HG02852 (cell line): Measurements from ENCODE around the gene ATP8A1.
"Not testable (repeated sequence)": the region's sequence is repeated elsewhere in the genome, so short reads cannot be mapped to it uniquely, and the experiment has no call there.

ENCODE experiments used
- ATAC-seq: cut with Tn5 transposase; IDR thresholded peaks from one replicate; pipeline ENCODE4 v1.9.1; 2021; ENCODE audit warnings: mild to moderate bottlenecking, moderate library complexity; ENCODE audit not compliant: unreplicated experiment

The ATP8A1 gene

DNA sequence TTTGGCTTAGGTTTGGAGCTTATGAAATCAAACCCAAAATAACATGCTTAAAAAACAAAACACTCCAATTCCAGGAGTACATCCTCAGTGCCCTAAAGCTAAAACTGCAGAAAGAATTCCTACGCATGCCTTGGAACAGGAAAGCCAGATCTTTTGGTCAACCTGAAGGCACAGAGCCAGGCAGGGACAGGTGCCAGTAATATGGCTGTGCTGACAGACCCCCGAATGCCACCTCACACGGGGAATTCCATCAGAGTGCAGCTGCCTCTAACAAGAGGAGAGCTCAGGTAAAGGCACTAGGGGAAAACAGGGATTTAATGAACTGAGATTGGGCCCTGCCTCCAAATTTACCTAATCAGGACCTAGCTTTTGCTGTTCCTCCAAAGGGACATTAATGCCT lies 182.5 kb downstream of the ATP8A1 start:
- no peak for ATAC-seq

DNA sequence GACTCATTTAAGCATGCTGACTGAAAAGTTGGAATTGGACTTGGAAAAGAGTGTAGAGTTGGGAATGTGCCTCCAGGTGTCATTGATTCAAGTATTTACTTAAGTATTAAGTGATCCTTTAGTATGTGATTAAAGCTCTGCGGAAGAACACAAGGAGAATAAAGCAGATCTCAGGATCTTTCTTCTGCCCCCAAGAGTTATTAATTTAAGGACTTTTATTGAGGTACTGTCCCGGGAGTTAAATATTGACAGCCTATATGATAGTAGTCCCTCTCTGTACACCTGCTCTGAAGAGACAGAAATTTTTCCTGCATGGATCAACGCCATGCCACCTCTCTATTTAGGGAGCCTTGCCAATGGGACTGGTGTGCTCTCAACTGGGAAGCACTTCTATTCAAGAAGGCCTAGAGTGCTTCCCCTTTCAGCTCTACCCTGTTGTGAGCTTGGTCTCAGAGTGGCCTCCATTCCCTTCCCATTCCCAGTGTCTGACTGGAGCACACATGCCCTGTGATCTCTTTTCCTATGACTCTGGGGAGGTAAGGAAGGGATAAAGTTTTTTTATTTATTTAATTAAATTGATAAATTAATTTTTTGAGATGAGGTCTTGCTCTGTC lies 183.7 kb downstream of the ATP8A1 start:
- ATAC-seq, result no peak

DNA sequence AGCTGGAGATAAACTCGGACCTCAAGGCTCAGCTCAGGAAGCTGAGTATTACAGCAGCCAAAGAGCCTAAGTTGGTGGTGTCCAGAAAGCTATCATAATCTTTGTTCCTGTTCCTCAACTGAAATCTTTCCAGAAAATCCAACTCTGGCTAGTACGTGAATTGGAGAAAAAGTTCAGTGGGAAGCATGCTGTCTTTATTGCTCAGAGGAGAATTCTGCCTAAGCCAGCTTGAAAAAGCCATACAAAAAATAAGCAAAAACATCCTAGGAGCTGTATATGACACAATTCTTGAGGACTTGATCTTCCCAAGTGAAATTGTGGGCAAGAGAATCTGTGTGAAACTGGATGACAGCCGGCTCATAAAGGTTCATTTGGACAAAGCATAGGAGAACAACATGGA lies 185.0 kb downstream of the ATP8A1 start:
- ATAC-seq, result no peak

DNA sequence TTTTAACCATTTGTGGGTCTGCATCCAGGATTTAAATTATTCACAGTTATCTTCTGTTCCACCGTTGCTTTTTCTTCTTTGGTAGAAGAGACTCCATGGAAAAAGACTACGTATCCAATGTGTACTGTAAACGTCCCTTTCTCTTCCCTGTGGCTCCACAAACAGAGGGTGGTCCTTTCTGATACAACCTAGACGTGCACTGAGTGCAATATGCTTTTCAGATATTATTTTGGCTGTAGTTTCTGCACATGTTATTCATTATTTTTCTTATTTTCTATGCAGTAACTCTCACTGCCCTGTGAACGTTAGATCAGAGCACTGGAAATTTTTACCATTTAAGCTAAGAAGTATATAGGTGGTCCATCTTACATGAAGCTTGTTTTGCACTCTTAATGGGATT lies 186.9 kb downstream of the ATP8A1 start:
- ATAC-seq, result no peak

DNA sequence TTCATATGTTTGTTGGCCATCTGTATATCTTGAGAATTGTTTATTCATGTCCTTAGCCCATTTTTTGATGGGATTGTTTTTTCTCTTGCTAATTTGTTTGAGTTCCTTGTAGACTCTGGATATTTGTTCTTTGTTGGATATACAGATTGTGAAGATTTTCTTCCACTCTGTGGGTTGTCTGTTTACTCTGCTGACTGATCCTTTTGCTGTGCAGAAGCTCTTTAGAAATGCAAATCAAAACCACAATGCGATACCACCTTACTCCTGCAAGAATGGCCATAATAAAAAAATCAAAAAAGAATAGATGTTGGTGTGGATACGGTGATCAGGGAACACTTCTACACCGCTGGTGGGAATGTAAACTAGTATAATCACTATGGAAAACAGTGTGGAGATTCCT lies 189.1 kb downstream of the ATP8A1 start:
- not testable (repeated sequence) for ATAC-seq

DNA sequence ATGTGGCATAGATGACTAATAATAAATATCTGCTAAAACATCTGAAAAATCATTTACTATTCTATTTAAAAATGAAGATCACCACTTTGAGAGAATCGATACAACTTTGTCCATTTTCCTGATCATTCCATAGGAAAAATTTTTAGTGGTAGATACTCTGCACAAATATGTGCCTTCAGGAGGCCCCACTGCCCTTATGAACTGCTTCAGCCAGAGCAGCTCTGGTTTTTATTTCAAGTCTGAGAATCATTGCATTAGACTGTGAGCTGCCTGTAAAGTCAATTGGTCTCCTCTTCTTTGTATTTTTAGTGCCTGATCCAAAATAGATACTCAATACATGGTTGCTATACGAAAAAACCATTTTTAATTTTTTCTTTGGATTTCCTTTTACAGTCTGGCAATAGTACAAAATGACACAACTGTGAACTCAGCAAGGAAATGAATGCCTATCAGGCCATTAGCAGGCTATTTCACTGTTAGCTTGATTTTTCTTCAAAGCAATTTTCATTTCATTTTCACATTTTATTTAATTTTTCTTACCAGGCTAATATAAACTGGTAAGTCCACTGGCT lies 190.5 kb downstream of the ATP8A1 start:
- ATAC-seq, result no peak

DNA sequence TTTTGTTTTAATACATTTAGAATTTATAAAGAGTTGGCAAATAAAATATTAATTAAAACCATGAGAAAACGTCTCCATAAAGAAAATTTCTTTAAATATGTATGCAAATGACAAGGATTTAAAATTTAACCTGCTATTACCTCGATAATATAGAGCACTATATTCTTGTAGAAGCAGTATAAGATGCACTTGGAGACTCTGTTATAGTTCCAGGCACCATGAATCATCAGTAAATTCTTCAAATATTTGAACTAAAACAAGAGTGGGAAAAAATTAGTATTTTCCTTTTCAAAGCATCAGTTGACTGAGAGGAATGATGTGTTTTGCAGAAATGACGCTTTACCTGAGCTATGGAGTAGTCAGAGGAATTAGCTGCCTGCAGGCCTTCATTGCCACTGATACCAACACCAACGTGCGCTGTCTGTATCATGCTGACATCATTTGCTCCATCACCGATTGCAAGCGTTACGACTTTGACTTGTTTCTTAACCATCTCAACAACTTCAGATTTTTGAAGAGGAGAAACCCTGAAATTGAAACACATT lies 192.3 kb downstream of the ATP8A1 start:
- ATAC-seq, result no peak

DNA sequence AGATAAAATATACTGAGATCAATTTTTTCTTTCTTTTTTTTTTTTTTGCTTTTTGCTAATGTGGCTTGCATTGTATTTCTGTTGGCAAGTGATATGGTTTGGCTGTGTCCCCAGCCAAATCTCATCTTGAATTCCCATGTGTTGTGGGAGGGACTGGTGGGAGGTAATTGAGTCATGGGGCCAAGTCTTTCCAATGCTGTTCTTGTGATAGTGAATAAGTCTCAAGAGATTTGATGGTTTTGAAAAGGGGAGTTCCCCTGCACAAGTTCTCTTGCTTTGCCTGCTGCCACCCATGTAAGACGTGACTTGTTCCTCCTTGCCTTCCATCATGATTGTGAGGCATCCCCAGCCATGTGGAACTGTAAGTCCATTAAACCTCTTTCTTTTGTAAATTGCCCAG lies 195.7 kb downstream of the ATP8A1 start:
- ATAC-seq, result not testable (repeated sequence)

DNA sequence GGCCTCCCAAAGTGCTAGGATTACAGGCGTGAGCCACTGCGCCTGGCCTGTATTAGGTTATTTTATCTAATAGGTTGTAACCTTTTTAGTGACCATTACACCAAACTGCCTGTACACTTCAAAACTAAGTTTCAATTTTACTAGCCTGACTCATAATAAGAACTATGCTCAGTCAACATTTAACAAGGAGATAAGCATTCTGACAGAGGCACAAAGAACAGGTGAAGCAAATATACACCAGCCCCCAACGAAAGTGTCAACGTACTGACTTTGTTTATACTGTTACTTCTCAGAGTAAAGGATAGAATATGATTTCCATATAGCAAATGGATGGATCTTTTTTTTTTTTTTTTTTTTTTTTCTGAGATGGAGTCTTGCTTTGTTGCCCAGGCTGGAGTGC lies 196.9 kb downstream of the ATP8A1 start:
- ATAC-seq, result peak; percentile 100

DNA sequence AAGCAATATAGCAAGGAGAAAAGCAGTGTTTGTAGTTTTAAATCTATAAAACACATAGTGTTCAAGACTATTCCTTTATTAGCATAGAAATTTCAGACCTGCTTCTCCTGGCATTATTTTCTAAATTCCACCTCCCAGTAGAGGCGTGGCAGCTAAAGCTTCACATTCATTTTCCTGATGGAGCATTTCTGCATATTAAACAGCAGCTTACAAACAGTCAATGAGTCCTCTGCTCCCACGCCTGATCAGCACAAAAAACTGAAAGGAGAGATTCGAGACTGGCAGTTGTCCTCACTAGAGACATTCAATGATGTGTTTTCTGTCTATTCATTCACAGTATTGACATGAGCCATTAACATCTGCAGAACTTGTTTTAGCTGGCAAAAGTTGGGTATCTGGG lies 198.2 kb downstream of the ATP8A1 start:
- no peak for ATAC-seq

DNA sequence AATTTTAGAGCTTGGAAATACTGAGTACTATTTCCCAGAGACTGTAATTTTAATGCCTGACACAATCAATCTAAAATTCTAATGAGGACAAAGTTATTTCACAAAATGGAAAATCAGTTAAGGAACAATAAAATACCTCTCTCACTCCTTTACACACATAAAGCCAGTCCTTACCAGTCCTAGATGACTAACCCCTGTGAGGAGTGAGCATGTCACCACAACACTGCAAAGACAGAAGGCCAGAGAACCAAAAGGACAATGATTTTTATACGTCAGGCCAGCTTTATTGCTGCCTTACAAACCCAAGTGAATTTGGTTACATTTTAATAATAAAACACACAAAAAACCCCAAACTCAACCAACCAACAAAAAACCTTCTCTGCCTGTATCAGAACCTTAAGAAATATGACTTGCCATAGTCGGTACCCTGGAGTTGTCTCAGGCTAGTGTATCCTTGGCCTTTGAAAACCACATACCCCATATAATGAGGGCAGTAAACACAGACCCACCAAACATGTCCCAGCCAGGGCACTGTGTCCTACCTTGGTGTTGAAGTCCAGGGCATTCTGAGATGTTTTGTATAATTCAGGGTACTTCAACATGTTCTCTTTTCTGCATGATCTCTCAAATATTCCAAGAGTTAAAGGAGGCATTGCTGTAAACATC lies 202.0 kb downstream of the ATP8A1 start:
- no peak for ATAC-seq

DNA sequence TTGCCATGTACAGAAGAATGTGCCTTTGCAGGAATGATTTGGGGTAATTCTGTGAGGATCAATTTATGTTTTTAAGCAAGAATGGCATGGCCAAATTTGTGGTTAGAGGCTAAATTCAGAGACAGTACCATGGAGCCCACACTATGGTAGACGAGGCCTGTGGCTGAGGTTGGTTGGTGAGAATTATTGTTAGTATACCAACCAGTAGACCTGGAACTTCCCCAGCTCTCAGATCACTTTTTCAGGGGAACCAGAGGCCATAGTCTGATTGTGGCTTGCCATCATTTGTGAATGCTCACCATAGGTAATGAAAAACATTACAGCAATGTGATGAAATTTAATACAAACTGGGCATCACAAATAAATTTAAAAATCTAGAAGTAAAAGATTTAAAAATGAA lies 203.3 kb downstream of the ATP8A1 start:
- ATAC-seq, result no peak

DNA sequence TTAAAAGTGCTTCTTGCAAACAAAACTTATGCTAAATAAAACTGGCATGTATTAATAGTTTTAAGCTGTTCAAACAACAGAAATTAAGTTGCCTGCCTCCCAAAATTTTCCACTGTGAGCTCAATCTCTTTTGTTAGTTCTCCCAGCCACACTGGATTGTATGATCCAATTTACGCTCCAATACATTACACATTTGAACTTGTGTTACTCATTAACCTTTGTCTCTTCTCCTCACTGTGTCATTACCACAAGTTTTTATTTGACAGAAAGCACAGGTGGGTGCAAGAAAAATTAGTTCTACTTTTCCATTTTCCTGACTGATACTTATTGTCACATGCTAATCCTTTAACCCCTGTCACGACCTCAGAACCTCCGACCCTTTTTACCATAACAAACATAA lies 204.1 kb downstream of the ATP8A1 start:
- no peak for ATAC-seq

DNA sequence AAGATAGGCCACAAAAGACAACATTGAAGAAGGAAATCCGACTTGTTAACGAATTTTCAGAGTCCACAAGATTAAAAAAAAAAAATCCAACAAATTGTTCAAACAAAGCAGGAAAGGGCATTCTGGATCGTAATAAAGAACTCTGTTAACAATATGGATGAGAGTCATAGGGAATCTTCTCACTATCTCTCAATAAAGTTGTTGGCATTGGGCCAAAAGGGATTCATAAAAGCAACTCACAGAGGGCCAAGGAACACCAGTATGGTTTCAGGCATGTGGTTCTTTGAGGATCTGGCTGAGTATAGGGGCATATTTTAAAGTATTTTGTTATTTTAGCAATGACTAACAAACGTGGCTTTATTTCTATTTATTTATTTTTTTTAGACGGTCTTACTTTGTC lies 210.1 kb downstream of the ATP8A1 start:
- ATAC-seq, result no peak

DNA sequence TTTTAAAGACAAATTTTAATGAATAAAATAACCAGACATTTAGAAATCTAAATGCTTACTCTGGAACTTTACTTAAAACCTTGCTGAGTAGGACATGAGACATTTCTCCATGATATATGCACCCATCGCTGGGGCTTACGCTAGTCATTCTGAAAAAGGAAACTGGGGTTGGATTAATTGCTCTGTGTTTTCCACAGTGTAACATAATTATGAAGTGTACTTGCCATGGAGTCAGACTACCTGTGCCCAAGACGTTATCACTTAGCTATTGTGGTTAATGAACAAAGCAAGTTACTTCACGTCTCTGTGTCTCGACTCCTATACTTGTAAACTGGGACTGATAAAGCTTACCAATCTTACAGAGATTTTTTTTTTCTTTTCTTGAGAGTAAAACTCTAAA lies 211.9 kb downstream of the ATP8A1 start:
- ATAC-seq, result no peak

DNA sequence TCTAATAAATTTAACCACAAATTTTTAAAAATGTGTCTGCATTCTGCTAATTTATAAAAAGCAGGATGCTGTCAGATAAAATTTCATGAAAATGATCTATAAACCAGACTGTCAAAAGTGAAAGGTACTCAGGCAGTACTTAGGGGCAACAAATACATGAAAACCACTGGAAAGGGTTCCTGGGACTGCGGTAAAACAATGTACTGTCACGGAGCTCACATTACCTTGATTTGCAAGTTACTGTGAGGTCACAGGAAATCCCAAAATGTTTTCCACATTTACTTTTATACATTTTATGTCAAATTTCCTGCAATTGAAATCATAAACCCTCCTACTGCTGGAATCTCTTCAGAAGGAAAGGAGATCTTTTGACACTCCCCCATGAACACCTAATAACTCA lies 214.3 kb downstream of the ATP8A1 start:
- ATAC-seq, result no peak

DNA sequence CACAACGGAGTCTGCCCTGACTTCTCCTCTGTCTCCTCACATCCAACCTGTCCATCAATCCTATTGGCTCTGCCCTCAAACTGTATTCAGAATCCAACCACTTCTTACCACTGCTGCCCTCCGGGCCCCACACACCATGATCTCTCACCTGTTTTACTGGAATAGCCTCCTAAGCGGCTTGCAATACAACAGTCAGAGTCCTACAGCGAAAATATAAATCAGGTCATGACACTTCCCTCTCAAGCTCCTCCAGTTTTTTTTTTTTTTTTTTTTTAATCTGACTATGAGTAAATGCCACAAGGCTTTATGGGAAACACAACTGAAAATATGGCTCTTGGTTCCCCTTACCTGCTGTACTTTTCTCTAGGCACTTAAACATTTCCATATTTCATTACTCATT lies 216.8 kb downstream of the ATP8A1 start:
- no peak for ATAC-seq

DNA sequence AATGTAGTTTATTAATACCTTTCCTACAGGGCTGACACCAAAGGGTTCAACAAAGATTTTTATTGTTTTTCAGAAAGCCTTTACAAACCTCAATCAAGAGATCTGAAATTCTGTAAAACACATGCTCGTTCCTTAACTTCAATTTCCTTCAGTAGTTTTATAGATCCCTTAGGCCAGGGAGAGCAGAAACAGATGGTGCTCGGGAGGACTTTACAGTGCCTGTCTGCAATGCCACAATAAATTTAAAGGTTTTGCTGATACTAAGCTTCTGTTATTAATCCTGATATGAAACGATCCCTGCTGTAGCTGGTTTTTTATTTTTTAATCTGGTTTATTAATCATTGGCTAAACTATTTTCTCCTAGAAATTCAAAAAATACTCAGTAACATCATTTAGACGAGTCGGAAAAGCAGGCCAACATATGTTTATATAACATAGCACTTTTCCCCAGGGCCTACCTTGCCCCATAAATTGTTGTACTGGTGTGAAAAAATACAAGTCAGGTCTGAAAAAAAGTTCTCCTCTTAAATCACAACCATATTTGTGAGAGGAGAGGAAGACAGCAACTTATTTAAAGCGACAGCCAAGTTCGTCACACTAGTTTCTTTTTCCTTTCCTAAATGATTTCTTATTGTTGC lies 219.9 kb downstream of the ATP8A1 start:
- ATAC-seq, result no peak

DNA sequence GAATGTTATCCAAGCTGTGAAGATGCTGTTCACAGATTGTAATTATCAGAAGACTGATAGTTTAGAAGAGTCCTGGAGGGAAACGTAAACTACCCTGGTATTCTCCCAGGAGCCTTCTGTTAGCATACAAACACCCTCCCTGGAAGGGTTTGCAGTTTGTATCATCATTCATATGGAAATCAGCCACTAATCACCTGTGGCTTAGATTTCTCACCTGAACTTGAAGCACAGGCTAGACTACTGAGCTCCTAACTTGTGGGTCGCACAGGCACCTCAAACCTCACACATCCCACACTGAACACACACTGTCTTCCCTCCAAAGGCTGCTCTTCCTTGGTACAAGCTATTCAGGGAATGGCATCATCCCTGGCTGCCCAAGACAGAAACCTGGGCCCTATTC lies 228.9 kb downstream of the ATP8A1 start:
- no peak for ATAC-seq

DNA sequence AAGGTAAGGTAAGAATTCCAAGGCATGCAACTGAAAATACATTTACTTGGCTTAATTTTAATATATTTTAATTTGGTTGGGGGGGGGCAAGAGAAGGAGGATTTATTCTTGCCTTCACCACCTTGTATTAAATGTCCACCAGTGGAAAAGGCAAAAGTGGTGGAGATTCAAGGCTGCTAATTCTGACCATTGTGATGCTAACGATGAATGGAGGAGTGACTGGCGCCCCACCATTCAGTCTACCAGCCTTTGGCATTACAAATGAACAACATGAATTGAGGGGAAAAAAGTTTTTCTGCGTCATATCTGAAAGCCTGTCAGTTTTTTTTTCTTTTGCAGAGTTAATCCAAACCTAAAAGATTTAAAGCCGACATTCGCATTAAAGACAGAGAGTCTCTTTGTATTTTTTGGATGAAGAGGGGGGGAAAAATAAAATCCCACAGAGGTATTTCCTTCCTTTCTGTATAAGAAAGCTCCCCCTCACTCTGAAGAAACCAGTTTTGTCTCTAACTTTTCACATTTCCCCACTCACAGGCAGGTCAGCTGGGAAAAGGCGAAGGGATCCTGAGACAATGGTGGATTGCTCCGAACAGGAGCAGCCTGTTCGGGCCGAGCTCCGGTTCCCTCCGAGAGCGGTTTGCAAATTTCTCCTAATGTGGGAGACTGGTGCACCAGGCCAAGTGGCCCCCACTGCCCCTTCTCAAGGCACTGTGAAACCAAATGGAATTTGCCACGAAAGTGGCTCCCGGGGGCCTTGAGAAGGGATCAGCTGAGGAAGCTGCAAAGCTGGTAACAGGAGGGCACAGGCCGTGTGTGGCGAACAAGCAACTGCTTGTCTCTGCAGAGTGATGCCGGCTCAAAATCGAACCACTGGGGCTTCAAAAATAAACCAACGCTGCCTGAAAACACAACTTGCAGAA lies 231.5 kb downstream of the ATP8A1 start:
- no peak for ATAC-seq

DNA sequence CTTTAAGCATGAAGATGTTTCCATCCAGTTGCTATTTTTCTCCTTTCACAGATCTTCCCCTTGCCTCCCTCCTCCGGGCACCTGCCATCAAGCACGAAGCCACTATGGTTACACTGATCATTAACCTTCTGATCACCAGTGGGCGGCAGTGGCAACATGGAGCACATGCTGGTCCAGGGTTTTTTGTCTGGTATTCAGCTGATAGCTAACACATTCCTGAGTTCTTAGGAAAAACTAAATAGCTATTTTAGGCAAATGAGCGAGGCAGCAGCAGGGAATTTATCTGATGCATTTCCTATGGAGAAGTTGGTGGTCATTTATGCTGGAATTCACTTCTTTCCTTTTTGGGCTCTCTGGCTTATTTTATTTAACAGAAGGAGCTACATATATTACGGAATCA lies 236.8 kb downstream of the ATP8A1 start:
- no peak for ATAC-seq
